Stomach smooth muscle (tissue), 2 donors: ENCODE results near the gene PPFIA4.

Experiments
- H3K27ac ChIP-seq: one replicate; pipeline ENCODE4 v1.7.0; 2013; ENCODE audit warnings: mild to moderate bottlenecking, low read length, inconsistent platforms
- H3K27me3 ChIP-seq, 2 donors: one replicate each; pipeline ENCODE4 v1.7.0; 2013; ENCODE audit warnings: low read length in 2 of 2; ENCODE audit not compliant: insufficient read depth in 2 of 2, control insufficient read depth in 1 of 2
- H3K36me3 ChIP-seq, 2 donors: one replicate each; pipeline ENCODE4 v1.7.0; 2013; ENCODE audit warnings: low read length in 2 of 2; ENCODE audit not compliant: control insufficient read depth in 2 of 2, insufficient read depth in 2 of 2
- H3K4me1 ChIP-seq: one replicate; pipeline ENCODE4 v1.7.0; 2013; ENCODE audit warnings: low read length; ENCODE audit not compliant: control insufficient read depth, insufficient read depth
- H3K4me3 ChIP-seq, 2 donors: one replicate each; pipeline ENCODE4 v1.7.0; 2013; ENCODE audit warnings: low read length in 2 of 2
- H3K9ac ChIP-seq, 2 donors: one replicate each; pipeline ENCODE4 v1.7.0; 2013; ENCODE audit warnings: low read length in 2 of 2, mild to moderate bottlenecking in 1 of 2
- H3K9me3 ChIP-seq, 2 donors: one replicate each; pipeline ENCODE4 v1.7.0; 2013; ENCODE audit warnings: low read length in 2 of 2; ENCODE audit not compliant: control insufficient read depth in 2 of 2
- donor health status: healthy.
- donor health status: Pancreatic carcinoma.

PPFIA4 gene

GRCh38 chr1:203051841-203052324, 25.6 kb downstream of the PPFIA4 start:
- no peak overlapping the region for H3K4me3 ChIP-seq

GRCh38 chr1:203052601-203053000, 26.3 kb downstream of the PPFIA4 start:
- Histone ChIP-seq H3K27ac (no peak overlapping the region), H3K27me3 (no peaks in the 10 kb centered on the region), H3K9ac (no peak overlapping the region), H3K4me1 (no peaks in the 10 kb centered on the region), H3K4me3 (no peak overlapping the region), H3K36me3 (peaks cover 0 to 4% of the 10 kb centered on the region in 2 donors), H3K9me3 (no peaks in the 10 kb centered on the region)

More at GRCh38 chr1:203051841-203052324, 25.6 kb downstream of the PPFIA4 start:
- H3K9me3 ChIP-seq, result no peaks in the 10 kb centered on the region
- H3K36me3 ChIP-seq, result peaks cover 0 to 4% of the 10 kb centered on the region in 2 donors
- H3K27ac ChIP-seq, result no peak overlapping the region
- peaks cover 3% of the 10 kb centered on the region for H3K4me1 ChIP-seq
- no peak overlapping the region for H3K9ac ChIP-seq
- no peaks in the 10 kb centered on the region for H3K27me3 ChIP-seq

- peaks cover 0 to 4% of the 10 kb centered on the region in 2 donors for H3K36me3 ChIP-seq
- H3K27ac ChIP-seq, result no peak overlapping the region
- H3K27me3 ChIP-seq, result no peaks in the 10 kb centered on the region
- no peaks in the 10 kb centered on the region for H3K9me3 ChIP-seq
- H3K4me3 ChIP-seq, result no peak overlapping the region
- no peak overlapping the region for H3K9ac ChIP-seq
- no peaks in the 10 kb centered on the region for H3K4me1 ChIP-seq
Measured at GRCh38 chr1:203054184-203054583, 27.9 kb downstream of the PPFIA4 start.

GRCh38 chr1:203054642-203055041, 28.4 kb downstream of the PPFIA4 start:
- Histone ChIP-seq H3K27me3 (no peaks in the 10 kb centered on the region), H3K4me3 (no peak overlapping the region), H3K36me3 (peaks cover 0 to 4% of the 10 kb centered on the region in 2 donors), H3K9me3 (no peaks in the 10 kb centered on the region), H3K4me1 (no peaks in the 10 kb centered on the region), H3K9ac (no peak overlapping the region), H3K27ac (no peak overlapping the region)

GRCh38 chr1:203055161-203055799, 29.0 kb downstream of the PPFIA4 start:
- Histone ChIP-seq H3K9ac (no peak overlapping the region), H3K4me3 (no peak overlapping the region), H3K27ac (no peak overlapping the region), H3K27me3 (no peaks in the 10 kb centered on the region), H3K9me3 (no peaks in the 10 kb centered on the region), H3K36me3 (peaks cover 0 to 4% of the 10 kb centered on the region in 2 donors), H3K4me1 (no peaks in the 10 kb centered on the region)

GRCh38 chr1:203056012-203056411, 29.7 kb downstream of the PPFIA4 start:
- Histone ChIP-seq H3K9me3 (no peaks in the 10 kb centered on the region), H3K4me1 (no peaks in the 10 kb centered on the region), H3K4me3 (no peak overlapping the region), H3K9ac (no peak overlapping the region), H3K36me3 (peaks cover 0 to 4% of the 10 kb centered on the region in 2 donors), H3K27ac (no peak overlapping the region), H3K27me3 (no peaks in the 10 kb centered on the region)

GRCh38 chr1:203056516-203056915, 30.2 kb downstream of the PPFIA4 start:
- Histone ChIP-seq H3K4me1 (no peaks in the 10 kb centered on the region), H3K9me3 (no peaks in the 10 kb centered on the region), H3K27ac (no peak overlapping the region), H3K4me3 (no peak overlapping the region), H3K36me3 (peaks cover 0 to 4% of the 10 kb centered on the region in 2 donors), H3K27me3 (no peaks in the 10 kb centered on the region), H3K9ac (no peak overlapping the region)

- Histone ChIP-seq H3K9ac (no peak overlapping the region), H3K27ac (no peak overlapping the region), H3K4me3 (no peak overlapping the region), H3K9me3 (no peaks in the 10 kb centered on the region), H3K27me3 (no peaks in the 10 kb centered on the region), H3K4me1 (no peaks in the 10 kb centered on the region), H3K36me3 (peaks cover 0 to 4% of the 10 kb centered on the region in 2 donors)
Measured at GRCh38 chr1:203057911-203058675, 31.8 kb downstream of the PPFIA4 start.

- Histone ChIP-seq H3K27me3 (no peaks in the 10 kb centered on the region), H3K9ac (no peak overlapping the region), H3K27ac (no peak overlapping the region), H3K4me1 (no peaks in the 10 kb centered on the region), H3K36me3 (peaks cover 0 to 4% of the 10 kb centered on the region in 2 donors), H3K4me3 (no peak overlapping the region), H3K9me3 (no peaks in the 10 kb centered on the region)
Measured at GRCh38 chr1:203058676-203058935, 32.3 kb downstream of the PPFIA4 start.

- Histone ChIP-seq H3K4me3 (no peak overlapping the region), H3K36me3 (peaks cover 0 to 4% of the 10 kb centered on the region in 2 donors), H3K4me1 (no peaks in the 10 kb centered on the region), H3K27me3 (no peaks in the 10 kb centered on the region), H3K9ac (no peak overlapping the region), H3K27ac (no peak overlapping the region), H3K9me3 (no peaks in the 10 kb centered on the region)
Measured at GRCh38 chr1:203059485-203059884, 33.2 kb downstream of the PPFIA4 start.

- Histone ChIP-seq H3K4me1 (no peaks in the 10 kb centered on the region), H3K36me3 (peaks cover 0 to 4% of the 10 kb centered on the region in 2 donors), H3K4me3 (no peak overlapping the region), H3K9me3 (no peaks in the 10 kb centered on the region), H3K27me3 (no peaks in the 10 kb centered on the region), H3K9ac (no peak overlapping the region), H3K27ac (no peak overlapping the region)
Measured at GRCh38 chr1:203060115-203060514, 33.8 kb downstream of the PPFIA4 start.
